NCI-H1436 treated with DMSO at 0.1 percent for 48 hours (cell line): Measurements from ENCODE around the gene ALG12.

Source experiments
- DNase-seq: peaks from one replicate; lab custom pipeline; 2025; lab: John Stamatoyannopoulos, UW

ALG12 gene

DNA sequence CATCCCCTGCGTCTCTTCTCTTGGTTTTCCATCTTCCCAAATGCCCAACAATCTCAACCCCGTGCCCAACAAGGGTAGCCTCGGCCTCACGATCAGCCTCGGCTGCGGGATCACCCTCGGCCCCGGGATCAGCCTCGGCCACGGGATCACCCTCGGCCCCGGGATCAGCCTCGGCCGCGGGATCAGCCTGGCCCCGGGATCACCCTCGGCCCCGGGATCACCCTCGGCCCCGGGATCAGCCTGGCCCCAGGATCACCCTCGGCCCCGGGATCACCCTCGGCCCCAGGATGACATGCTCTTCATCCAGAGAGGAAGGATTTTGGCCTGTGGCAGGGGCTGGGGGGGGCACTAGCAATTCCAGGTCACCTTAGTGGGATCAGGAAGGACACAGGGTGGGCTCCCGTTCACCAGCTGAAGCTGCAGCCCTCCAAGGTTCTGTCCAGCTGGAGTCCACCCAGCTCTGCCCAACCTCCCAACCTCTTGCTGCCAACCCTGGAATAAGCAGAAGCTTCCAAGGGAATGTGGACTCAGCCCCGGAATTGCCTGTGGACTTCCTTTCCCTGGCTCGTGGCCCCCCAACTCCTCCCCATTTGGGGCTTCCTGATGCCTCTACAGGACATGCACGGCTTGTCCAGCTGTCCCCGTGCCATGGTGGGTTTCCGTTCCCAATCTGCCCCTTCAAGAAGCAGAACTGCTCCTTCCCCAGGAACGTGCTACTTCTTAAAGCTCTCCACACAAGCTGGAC lies 6.2 kb downstream of the ALG12 start:
- DNase-seq, result no peak

DNA sequence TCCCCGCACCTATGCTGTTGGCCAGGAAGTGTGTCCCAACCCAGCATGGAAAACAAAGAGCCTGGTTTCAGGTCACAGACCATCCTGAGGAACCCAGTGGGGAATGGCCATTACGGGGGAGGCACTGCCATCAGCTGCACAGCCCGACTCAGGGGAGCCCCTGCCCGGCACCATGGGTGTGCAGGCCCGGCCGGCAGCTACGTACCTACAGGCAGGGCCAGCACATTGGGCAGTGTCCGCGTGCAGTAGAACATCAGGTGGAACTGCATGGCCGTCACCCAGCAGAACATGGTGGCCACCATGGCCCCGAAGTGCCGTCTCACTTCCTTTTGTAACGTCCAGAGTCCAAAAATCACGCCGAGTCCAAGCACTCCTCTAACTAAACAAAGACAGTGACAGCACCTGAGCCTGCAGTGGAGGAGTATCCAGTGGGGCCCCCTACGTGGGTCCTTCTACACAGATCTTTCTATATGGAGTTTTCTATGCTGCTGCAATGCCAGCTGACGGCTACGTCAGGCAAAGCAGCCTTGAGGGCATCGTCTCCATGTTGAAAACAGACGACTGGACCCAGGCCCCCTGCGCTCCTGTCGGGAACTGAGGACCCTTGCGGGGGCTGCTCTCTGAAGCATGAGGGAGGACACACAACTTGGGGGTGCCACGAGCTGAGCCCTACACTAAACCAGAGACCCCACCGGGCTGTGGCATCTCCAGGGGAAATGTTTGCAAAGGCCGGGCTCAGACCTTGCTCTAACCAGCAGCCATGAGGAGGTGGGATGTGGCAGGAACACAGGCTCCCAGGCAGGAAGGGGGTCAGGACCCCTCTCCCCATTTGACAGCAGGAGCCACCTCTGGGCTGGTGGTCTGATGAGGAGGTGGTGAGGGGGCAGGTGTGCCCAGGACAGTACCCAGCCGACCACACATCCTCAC lies 7.7 kb downstream of the ALG12 start:
- no peak for DNase-seq

DNA sequence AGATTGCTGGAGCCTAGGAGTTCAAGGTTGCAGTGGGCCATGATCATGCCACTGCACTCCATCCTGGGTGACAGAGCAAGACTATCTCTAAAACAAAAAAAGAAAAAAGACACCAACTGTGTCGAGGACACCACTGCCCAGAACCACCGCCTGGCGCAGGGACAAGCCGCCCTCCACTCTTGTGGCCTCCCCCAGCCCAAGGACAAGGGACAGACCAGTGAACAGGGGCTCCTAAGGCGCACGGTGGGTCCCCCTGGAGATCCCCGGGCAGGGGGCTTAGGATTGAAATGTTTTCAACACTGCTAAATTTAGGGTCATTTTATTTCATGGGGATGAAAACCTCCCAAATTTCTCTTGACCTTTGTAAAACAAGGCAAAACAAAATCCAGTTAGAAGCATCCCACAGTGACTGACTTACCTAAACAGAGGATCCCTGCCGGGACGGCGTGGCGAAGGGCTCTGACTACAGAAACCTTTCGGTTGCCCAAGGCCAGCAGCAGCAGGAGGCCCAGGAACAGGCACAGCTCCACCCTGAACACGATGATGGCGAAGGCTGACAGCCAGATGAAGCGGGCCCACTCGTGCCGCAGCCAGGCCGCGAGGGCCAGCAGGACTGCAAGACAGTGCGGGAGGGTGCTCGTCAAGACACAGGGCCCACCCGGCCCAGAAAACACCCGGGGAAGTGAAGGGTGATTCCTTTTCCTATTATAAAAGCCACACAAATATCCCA lies 8.6 kb downstream of the ALG12 start:
- no peak for DNase-seq

DNA sequence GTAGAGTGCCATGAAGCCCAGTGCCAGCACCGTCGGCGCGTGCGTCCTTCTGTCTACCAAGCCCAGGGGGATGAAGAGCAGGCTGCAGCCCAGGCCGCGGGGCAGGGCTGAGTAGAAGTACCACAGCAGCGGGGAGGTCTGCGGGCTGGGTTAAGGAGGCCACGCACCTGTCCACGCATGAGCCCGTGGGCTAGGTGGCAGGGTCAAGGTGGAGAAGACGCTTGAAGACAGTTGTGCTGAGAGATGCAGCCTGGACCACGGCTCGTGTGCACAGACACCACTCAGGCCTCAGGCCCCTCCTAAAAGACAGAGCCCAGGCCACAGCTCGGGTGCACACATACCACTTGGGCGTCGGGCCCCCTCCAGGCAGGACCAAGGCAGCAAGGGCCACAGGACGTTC lies 10.4 kb downstream of the ALG12 start:
- DNase-seq, result no peak

DNA sequence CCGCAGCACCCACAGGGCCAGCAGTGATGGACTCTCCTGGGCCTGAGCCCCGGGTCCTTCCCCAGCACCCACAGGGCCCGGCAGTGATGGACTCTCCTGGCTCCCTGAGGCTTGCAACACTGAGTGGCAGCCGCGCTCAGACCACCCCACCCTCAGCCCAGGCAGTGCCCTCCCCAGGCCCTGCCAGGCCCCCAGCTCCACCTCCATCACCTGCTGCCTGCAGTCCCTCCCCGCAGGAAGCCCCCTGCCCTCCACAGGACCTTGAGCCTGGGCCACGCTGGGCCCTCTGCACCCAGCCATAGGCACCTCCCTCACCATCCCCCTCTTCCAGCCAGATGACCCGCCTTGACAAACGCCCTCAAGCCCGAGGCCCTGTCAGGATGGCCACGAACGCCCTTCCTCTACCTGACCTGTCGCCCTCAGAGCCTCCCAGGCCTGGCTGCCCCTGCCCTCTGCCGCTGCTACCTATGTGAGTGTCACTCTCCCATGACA lies 11.4 kb downstream of the ALG12 start:
- no peak for DNase-seq

DNA sequence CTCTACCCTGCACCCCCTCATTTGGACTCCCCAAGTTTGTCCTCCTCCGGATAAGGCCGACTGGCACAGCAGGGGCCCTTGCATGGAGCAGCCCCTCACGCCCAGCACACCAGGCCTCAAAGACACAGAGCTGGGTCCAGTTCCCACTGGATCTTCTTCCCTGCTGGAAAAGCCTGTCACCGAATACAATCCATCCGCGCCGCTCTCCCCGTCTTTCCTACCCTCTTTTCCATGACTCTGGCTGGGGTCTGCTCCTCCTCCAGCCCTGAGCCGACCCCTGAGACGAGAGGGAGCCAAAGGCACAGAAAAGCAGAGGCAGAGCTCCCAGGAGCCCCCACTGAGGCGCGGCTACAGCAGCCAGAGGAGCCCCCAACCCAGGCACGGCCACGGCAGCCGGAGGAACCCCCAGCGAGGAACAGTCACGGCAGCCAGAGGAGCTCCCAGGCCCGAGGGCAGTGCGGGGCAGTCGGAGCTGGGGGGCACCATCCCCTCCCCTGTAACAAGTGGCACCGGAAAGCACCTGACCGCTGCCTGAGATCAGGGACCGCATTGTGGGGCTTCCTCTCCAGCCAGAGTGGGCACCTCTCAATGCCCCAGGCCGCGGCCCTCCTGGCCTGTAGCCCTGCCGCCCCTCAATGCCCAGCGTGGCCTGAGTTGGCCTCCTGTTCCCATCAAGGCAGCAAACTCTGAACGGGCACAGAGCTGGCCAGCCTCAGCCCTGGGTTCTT lies 12.0 kb downstream of the ALG12 start:
- DNase-seq, result no peak

DNA sequence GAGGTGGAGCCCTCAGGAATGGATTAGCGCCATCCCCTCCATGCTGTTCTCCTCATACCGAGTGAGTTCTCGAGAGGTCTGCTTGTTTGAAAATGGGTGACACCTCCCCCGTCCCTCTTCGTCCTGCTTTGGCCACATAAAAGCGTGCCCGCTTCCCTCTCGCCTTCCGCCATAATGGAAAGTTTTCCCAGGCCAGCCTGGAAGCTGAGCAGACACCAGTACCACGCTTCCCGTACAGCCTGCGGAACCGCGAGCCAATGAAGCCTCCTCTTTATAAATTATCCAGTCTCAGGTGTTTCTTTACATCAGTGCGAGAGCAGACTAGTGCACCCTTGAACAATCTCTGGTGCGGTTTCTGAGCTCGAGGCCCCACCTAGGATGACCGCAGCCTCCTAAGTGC lies 12.8 kb downstream of the ALG12 start:
- no peak for DNase-seq

DNA sequence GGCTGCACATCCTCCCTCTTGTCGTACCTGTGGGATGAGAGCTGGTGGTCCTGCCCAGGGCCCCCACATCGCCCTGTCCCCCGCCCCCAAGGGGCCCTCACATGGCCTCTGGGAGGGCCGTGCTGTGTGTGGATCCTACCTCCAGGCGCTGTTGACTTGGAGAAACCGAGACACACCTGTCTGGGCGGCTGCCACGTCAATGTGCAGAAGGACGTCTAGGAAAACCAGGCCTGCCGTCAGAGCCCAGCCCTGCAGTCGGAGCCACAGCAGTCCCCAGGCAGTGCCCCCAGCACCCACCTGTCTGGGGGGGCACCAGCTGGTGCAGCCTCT lies 14.2 kb downstream of the ALG12 start:
- DNase-seq, result no peak

DNA sequence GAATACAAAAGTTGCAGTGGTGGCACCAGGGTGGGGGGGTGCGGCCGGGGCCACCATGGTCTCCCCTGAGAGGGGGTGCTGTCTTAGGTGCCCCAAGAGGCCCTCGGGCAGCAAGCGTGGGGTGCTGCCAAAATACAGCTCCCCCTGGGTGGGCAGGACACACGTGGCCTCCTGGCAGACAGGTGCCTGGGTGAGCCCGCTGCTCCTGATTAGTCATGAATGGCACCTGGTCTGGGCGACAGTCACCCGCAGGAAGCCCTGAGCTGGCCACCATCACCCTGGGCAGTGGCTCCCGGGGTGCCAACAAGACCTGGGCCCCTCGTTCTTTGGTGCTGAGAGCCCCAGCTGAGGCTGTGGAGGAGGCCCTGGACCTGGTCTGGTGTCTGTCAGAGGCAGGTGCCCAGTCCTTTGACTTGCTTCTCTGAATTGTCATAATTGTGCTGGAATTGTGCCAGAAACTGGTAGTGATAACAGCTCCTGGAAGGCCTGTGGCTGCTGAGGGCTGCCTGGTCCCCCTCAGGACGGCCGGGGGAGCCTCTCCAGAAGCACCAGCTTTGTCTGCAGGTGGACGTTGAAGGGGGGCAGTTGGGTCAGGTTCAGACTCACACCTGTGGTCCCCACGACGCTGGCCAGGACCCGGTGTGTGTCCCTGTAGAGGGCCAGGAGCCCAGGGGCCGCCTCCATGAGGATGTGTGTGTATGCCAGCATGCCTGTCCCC lies 14.8 kb downstream of the ALG12 start:
- no peak for DNase-seq

DNA sequence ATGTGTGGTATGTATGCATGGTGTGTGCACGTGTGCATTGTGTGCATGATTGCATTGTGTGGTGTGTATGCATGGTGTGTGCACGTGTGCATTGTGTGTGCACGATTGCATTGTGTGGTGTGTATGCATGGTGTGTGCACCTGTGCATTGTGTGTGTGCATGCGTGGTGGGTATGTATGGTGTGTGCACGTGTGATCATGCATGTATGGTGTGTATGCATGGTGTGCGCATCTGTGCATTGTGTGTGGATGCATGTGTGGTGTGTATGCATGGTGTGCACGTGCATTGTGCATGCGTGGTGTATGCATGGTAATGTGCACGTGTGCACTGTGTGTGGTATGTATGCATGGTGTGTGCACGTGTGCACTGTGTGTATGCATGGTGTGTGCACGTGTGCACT lies 16.8 kb downstream of the ALG12 start:
- DNase-seq, result no peak

DNA sequence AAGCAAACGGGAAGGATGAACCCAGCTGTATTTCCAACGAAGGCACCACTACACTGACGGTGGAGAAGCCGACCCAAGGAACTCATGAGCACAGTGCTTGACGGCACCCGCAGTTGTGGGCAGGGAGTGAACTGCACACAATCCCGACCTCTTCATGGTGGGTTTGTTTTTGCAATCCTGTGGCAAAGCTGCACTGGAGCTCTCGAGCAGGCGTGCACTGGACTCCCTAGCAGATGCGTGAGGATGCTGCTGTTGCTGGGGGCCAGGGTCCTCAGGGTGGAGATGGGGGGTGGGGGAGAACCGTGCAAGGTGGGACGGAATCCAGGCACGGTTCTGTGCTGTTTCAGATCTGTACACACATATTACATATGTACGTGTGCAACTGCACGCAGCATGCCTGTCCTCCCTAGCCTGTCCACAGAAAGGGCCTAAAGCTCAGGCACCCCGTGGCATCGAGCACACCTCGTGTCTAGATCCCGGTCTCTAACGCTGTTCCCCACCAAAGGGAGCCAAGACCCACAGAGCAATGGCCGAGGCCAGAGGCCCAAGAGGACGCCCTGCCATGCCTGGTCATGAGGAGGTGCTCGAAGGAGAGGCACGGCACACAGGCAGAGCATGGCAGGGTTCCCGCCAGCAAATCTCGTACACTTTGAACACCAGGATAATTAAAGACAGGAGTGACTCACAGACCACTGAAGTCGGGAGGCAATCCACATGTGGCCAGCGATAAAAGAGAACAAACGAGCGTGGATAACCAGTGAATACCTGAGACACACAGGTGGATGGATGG lies 17.6 kb downstream of the ALG12 start:
- no peak for DNase-seq

DNA sequence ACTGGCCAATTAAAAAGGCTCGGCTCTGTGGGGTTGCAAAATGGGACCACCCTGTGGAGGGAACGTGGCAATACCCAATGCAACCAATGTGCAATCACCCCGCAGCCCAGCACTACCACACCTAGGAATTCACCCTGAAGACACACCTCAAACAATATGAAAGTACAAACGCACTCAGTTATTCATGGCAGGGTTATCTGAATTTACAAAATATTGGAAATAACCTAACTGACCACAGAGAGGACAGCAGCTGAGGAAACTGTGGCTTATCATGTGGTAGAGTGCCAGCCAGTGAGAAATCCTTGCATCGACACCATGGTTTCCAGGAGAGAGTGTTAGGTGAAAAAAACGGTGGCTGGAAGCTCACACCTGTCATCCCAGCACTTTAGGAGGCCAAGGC lies 18.7 kb downstream of the ALG12 start:
- DNase-seq, result no peak

DNA sequence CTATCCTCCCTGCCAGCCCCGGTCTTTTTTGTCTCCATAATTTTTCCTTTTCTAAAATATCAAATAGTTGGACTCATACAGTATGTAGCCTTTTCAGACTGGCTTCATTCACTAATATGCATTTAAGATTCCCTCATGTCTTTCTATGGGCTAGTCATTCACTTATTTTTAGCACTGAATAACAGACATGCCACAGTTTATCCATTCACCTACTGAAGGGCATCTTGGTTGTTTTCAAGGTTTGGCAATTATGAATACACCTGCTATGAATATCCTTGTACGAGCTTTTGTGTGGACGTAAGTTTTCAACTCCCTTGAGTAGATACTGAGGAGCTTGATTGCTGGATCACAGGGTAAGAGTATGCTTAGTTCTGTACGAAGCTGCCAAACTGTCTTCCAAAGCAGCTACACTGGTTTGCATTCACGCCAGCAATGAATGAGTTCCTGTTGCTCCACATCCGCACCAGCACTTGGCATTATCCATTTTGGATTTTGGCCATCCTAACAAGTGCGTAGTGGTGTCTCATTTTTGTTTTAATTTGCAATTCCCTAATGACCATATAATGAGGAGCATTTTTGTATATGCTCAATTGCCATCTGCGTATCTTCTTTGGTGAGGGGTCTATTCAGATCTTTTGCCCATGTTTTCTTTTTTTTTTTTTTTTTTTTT lies 21.1 kb downstream of the ALG12 start:
- no peak for DNase-seq

DNA sequence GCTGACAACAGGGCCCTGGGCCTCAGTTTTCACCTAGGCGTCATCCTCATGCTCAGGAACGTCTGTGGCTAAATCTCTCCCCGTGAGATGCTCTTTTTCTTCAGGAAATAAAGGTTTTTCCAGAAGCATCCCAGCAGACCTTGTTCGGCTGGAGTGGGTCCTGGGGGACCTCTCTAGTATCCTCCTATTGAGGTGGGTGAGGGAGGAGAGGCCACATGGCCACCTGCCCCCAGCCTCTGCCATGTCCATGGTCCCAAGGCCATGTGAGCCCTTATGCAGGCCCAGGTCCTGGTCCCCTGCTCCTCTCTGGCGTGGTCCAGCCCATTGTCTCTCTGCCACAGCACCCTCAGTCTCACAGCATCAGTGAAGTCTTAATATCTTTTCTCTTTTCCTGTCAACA lies 22.0 kb downstream of the ALG12 start:
- DNase-seq, result no peak

DNA sequence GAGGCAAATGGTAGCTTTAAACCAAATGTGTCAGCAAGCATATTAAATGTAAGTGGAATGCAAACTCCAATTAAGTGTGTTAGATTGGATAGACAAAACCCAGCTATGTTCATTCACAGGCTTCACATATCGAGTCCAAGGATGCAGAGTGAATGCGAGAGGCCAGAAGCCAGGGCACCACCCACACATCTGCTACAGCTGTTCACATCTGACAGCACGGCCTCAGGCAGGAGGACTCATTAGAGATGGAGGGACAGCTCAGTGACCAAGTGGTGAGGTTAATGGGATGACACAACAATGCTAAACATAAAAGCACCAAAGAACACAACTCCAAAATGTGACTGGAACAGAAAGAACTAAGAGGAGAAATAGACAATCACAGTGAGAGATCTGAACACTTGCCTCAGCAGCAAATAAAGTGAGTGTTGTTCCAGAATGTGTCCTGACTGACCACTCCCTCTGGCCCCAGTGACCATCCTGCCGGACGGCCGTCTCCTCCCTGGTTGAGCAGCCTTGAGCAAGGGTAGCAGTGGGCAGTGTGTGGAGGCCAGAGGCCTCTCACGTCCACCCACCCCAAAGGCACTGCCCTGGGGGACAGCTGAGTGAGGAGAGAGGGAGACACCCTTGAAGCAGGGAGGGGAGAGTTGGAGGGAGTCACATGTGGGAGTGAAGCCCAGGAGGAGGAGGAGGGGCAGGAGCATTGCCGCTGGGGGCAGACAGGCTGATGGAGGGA lies 23.8 kb downstream of the ALG12 start:
- DNase-seq, result no peak

DNA sequence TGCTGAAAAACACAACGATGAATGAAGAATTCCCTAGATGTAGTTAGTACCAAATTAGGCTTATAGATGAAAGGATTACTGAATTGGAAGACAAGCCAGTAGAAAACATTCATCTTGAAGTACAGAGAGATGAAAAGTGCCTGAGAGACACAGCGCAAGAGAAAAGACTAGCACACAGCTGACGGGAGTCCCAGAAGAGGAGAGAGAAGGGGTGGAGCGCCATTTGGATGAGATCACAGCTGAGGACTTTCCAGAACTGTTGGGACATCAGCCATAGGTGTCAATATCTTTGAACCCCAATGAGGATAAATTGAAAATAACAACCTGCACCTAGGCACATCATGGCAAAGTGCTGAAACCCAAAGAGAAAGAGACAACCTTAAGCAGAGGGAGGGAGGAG lies 25.2 kb downstream of the ALG12 start:
- no peak for DNase-seq

DNA sequence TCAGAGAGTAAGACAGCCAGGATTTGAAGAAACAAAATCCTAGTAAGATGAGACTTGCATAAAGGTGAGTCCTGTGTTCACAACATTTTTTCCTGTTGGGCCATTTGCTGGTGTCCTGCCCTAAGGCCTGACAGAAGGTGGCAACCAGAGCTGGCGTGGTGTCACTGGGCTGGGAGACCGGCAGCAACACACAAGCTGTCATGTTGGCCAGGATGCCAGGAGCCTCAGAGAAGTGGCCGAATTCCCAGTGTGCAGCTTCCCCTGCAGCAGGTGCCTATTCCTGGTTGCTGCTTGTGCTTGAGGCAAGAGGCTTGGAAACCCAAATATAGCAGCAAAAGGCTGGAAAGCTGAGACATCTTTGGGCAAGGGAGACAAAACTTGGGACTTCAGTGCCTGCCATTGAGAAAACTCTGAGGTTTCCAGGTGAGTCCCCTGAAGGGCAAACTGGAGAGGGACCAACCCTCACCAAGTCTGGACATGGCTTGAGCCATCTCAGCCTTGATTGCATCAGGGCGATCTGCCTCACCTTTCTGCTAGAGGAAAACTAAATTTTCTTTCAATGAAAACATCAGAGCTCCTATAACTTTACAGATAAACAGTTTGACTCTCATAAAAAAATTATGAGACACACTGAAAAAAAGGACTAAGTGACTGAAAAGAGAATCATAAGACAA lies 25.9 kb downstream of the ALG12 start:
- no peak for DNase-seq

DNA sequence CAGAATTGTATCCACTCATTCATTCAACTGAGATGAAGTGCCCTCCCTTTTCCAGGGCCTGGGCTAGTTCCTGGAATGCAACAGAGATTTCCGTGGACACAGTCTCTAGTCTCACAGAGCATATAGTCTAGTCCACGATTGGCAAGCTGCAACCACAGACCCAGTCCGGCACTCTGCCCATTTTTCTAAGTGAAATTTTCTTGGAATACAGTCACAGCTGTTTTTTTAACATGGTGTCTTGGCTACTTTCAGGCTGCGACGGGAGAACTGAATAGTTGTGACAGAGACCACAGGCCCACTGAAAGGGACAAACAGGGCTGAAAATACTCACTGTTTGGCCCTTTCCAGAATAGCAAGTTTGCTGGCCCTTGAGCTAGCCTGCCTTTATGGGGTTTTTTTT lies 29.2 kb downstream of the ALG12 start:
- DNase-seq, result no peak

DNA sequence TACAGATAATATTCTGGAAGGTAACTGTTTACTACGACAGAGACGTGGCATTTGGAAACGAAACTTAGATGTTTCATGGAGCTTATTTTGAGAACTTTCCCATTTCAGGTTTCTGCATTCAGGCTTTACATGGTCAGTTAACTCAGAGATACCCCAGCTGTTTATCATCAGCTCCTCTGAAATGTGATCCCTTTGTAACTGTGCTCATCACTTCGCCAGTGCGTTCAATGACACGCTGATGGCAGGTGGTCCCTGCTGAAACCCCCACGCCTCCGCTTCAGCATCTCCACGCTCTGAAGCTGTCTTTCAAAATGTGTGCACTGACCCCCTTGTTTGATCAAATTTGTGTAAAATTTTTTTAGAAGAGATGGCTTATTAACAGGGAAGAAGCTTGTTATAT lies 30.5 kb downstream of the ALG12 start:
- no peak for DNase-seq
